IMR-90 (cell line): ENCODE data around the gene ATXN1. TPM values are rescaled to one million over a fixed set of nuclear protein-coding genes. Genes with fewer than 3 reads are reported as not detected.
"Not testable (repeated sequence)": the region's sequence is repeated elsewhere in the genome, so short reads cannot be mapped to it uniquely, and the experiment has no call there.

Source experiments
- ATAC-seq: fragments of 200-7000 bp; cut with Tn5 transposase; 2 replicates; pipeline ENCODE4 v1.9.1; 2020; ENCODE audit warnings: low read depth, mild to moderate bottlenecking, moderate library complexity
- BruUV-seq: library from RNA; stranded (reverse); fragments of 400-500 nt; replicated peaks from 2 replicates; lab custom pipeline; 2021; lab: Mats Ljungman, UMichigan
- CTCF ChIA-PET: fragments of 300-600 bp; formaldehyde crosslinking; extraction: SDS; loops from one replicate; lab custom pipeline; 2021; ENCODE audit warnings: antibody characterized with exemption; lab: Yijun Ruan, JAX
- POLR2A ChIA-PET: fragments of 300-600 bp; sonication (Branson Sonifier 250); formaldehyde crosslinking; loops from one replicate; lab custom pipeline; 2022; ENCODE audit warnings: antibody characterized with exemption; ENCODE audit not compliant: unreplicated experiment; lab: Charles Lee
- DNase-seq: peaks from one replicate; pipeline ENCODE4 v3.0.0; 2013
- H2AFZ ChIP-seq: replicated peaks from 2 replicates; pipeline ENCODE3; 2013; ENCODE audit warnings: low read length, mild to moderate bottlenecking; ENCODE audit not compliant: poor library complexity
- H2AK5ac ChIP-seq: 2 replicates; pipeline ENCODE4 v1.6.1; 2013; ENCODE audit warnings: low read depth, low read length, inconsistent platforms
- H2AK9ac ChIP-seq: replicated peaks from 2 replicates; pipeline ENCODE3; 2013; ENCODE audit warnings: mild to moderate bottlenecking, low read depth, low read length, moderate library complexity; ENCODE audit not compliant: poor library complexity
- H2BK120ac ChIP-seq: 2 replicates; pipeline ENCODE4 v1.6.1; 2013; ENCODE audit warnings: low read depth, low read length, inconsistent platforms
- H2BK15ac ChIP-seq: 3 replicates; pipeline ENCODE4 v1.6.1; 2013; ENCODE audit warnings: low read depth, low read length, inconsistent platforms
- H2BK20ac ChIP-seq: 2 replicates; pipeline ENCODE4 v1.6.1; 2013; ENCODE audit warnings: low read depth, mild to moderate bottlenecking, inconsistent platforms, low read length, moderate library complexity
- H2BK5ac ChIP-seq: 2 replicates; pipeline ENCODE4 v1.6.1; 2013; ENCODE audit warnings: mild to moderate bottlenecking, low read depth, low read length, inconsistent platforms; ENCODE audit not compliant: poor library complexity, severe bottlenecking
- H3K14ac ChIP-seq: replicated peaks from 2 replicates; pipeline ENCODE4 v1.6.1; 2013; ENCODE audit warnings: low read depth, low read length, inconsistent platforms
- H3K18ac ChIP-seq: 2 replicates; pipeline ENCODE4 v1.6.1; 2013; ENCODE audit warnings: low read depth, low read length, control low read depth
- H3K23ac ChIP-seq: 2 replicates; pipeline ENCODE4 v1.6.1; 2013; ENCODE audit warnings: low read depth, low read length, inconsistent platforms
- H3K27ac ChIP-seq: 2 replicates; pipeline ENCODE4 v1.5.1; 2013; ENCODE audit warnings: mild to moderate bottlenecking, control low read depth, low read length; ENCODE audit not compliant: insufficient read depth
- H3K27me3 ChIP-seq: 2 replicates; pipeline ENCODE4 v1.6.1; 2013; ENCODE audit warnings: low read length; ENCODE audit not compliant: control insufficient read depth, insufficient read depth
- H3K36me3 ChIP-seq: 2 replicates; pipeline ENCODE4 v1.6.1; 2013; ENCODE audit warnings: low read length, mixed read lengths; ENCODE audit not compliant: control insufficient read depth, insufficient read depth
- H3K4ac ChIP-seq: 2 replicates; pipeline ENCODE4 v1.6.1; 2013; ENCODE audit warnings: low read depth, low read length, inconsistent platforms
- H3K4me1 ChIP-seq: 2 replicates; pipeline ENCODE4 v1.6.1; 2013; ENCODE audit warnings: low read length, mixed read lengths; ENCODE audit not compliant: control insufficient read depth, insufficient read depth
- H3K4me2 ChIP-seq: 2 replicates; pipeline ENCODE4 v1.6.1; 2013; ENCODE audit warnings: low read depth, mild to moderate bottlenecking, control low read depth, low read length, moderate library complexity
- H3K4me3 ChIP-seq: 2 replicates; pipeline ENCODE4 v1.5.1; 2013; ENCODE audit warnings: low read depth, mild to moderate bottlenecking, control low read depth, low read length, moderate library complexity; ENCODE audit not compliant: insufficient read depth
- H3K56ac ChIP-seq: 2 replicates; pipeline ENCODE4 v1.6.1; 2013; ENCODE audit warnings: low read length, inconsistent platforms; ENCODE audit not compliant: insufficient read depth; ENCODE audit errors: extremely low read depth
- H3K79me1 ChIP-seq, 2 experiments: 2 replicates each; pipeline ENCODE4 v1.6.1; 2013; ENCODE audit warnings: low read length in 2 of 2, inconsistent platforms in 1 of 2, low read depth in 1 of 2
- H3K9ac ChIP-seq: 2 replicates; pipeline ENCODE4 v1.6.1; 2013; ENCODE audit warnings: low read depth, low read length, control low read depth
- H3K9me1 ChIP-seq: 2 replicates; pipeline ENCODE4 v1.6.1; 2013; ENCODE audit warnings: low read length, inconsistent platforms; ENCODE audit not compliant: insufficient read depth
- H3K9me3 ChIP-seq: 2 replicates; pipeline ENCODE4 v1.6.1; 2013; ENCODE audit warnings: low read length; ENCODE audit not compliant: control insufficient read depth, insufficient read depth
- H4K20me1 ChIP-seq: 2 replicates; pipeline ENCODE4 v1.6.1; 2013; ENCODE audit warnings: low read length, inconsistent platforms; ENCODE audit not compliant: insufficient read depth
- H4K5ac ChIP-seq: 2 replicates; pipeline ENCODE4 v1.6.1; 2013; ENCODE audit warnings: mild to moderate bottlenecking, low read depth, low read length, control low read depth
- H4K8ac ChIP-seq, 2 experiments: 2 replicates each; pipeline ENCODE4 v1.6.1; 2013; ENCODE audit warnings: low read depth in 2 of 2, low read length in 2 of 2, control low read depth in 1 of 2, inconsistent platforms in 1 of 2
- H4K91ac ChIP-seq: 2 replicates; pipeline ENCODE4 v1.6.1; 2013; ENCODE audit warnings: low read depth, low read length, inconsistent platforms; ENCODE audit not compliant: insufficient read depth
- BHLHE40 ChIP-seq: fragments of 150-350 bp; IDR thresholded peaks from 2 replicates; pipeline ENCODE4 v1.6.1; 2016; ENCODE audit warnings: mild to moderate bottlenecking, low read depth, low read length
- CEBPB ChIP-seq: IDR thresholded peaks from 2 replicates; pipeline ENCODE4 v1.6.1; 2012; ENCODE audit warnings: low read depth, low read length, improper control_type of control experiment
- CTCF ChIP-seq: conservative IDR thresholded peaks from 2 replicates; pipeline ENCODE4 v1.5.1; 2012; ENCODE audit warnings: mild to moderate bottlenecking, low read depth, low read length, improper control_type of control experiment
- FOS ChIP-seq: fragments of 150-350 bp; IDR thresholded peaks from 2 replicates; pipeline ENCODE4 v1.6.1; 2016; ENCODE audit warnings: low read depth, low read length
- MXI1 ChIP-seq: IDR thresholded peaks from 2 replicates; pipeline ENCODE4 v1.6.1; 2012; ENCODE audit warnings: low read depth, mild to moderate bottlenecking, low read length, moderate library complexity, borderline replicate concordance
- RAD21 ChIP-seq: IDR thresholded peaks from 2 replicates; pipeline ENCODE4 v1.6.1; 2012; ENCODE audit warnings: low read length, improper control_type of control experiment
- WGBS, 2 experiments: methylation state at CpG; one replicate each; pipeline versions ENCODE4 v1.1.5 to v1.1.7; 2013; ENCODE audit warnings: missing lambda C conversion rate in 2 of 2; ENCODE audit not compliant: insufficient read length in 1 of 2; ENCODE audit errors: extremely low coverage in 2 of 2; 5-methylcytosine and 5-hydroxymethylcytosine counted together
- dilution Hi-C: fragments of 300-500 bp; cut with HindIII; formaldehyde crosslinking; loops from one replicate; pipeline ENCODE4 v1.14.3; 2018; ENCODE audit warnings: low sequenced_read_pairs; ENCODE audit not compliant: unreplicated experiment
- in situ Hi-C: fragments of 300-500 bp; cut with MboI; formaldehyde crosslinking; loops from 3 replicates; pipeline ENCODE4 v1.14.3; 2019; ENCODE audit warnings: low sequenced_read_pairs, inconsistent platforms, mixed read lengths
- intact Hi-C: fragments of 100-400 bp; cut with micrococcal nuclease; formaldehyde crosslinking; loops from 2 replicates; pipeline ENCODE4 v1.10.0; 2022
- polyA plus RNA-seq, 3 experiments: library from polyadenylated mRNA; depleted of rRNA; stranded (reverse); fragments of >200 nt; gene quantifications; 2 replicates each; pipeline ENCODE4 v1.2.3, GENCODE V29; 2012; ENCODE audit warnings: low replicate concordance in 1 of 3
- total RNA-seq: library from RNA; depleted of rRNA; stranded (reverse); fragments of >200 nt; gene quantifications from 2 replicates; pipeline ENCODE4 v1.2.3, GENCODE V29; 2012

ATXN1 gene
- total and polyA plus RNA-seq, 2 of the 4 experiments (the other 2 are of a cell fraction), result 7.3 to 11.1 TPM

GRCh38 chr6:16383607-16384206 lies 377.6 kb downstream of the ATXN1 start:
- no peak overlapping the region for H3K4me2 ChIP-seq
- H4K5ac ChIP-seq, result no peak overlapping the region
- no peak overlapping the region for H3K56ac ChIP-seq
- no peak overlapping the region for H2BK5ac ChIP-seq
- no peaks in the 10 kb centered on the region for H3K27me3 ChIP-seq
- no peak overlapping the region for H3K23ac ChIP-seq
- no peak overlapping the region for H3K9ac ChIP-seq
- in situ Hi-C loops (no loop called here), intact Hi-C loops (no loop called here), dilution Hi-C loops (no loop called here)
- no TSS peak for BruUV-seq
- H3K27ac ChIP-seq, result no peak overlapping the region
- H3K4ac ChIP-seq, result no peak overlapping the region
- H3K4me1 ChIP-seq, result peaks cover 4% of the 10 kb centered on the region
- no peaks in the 10 kb centered on the region; a peak in 1 of 4 replicates for H3K79me1 ChIP-seq
- H2AK5ac ChIP-seq, result no peak overlapping the region
- H3K9me3 ChIP-seq, result no peaks in the 10 kb centered on the region
- DNase-seq, result no peak
- H3K4me3 ChIP-seq, result no peak overlapping the region
- no peak for TF ChIP-seq FOS
- no peak for TF ChIP-seq RAD21
- no peak for TF ChIP-seq MXI1
- TF ChIP-seq BHLHE40, result no peak
- no peak for TF ChIP-seq CTCF
- TF ChIP-seq CEBPB, result peak; percentile 36; the same call in 1 of the 2 replicates
- no peaks in the 10 kb centered on the region for H3K9me1 ChIP-seq
- ATAC-seq, result no peak
- H4K91ac ChIP-seq, result no peak overlapping the region
- H2AFZ ChIP-seq, result no peak overlapping the region
- POLR2A ChIA-PET, result no interaction called here
- H2BK120ac ChIP-seq, result no peak overlapping the region
- H3K36me3 ChIP-seq, result no peaks in the 10 kb centered on the region; the same call in none of the 2 replicates
- 0 out of 2 replicates have a peak overlapping the region, but pooled peaks have one; percentile 13 for H3K14ac ChIP-seq
- H2BK15ac ChIP-seq, result no peak overlapping the region
- CTCF ChIA-PET, result no interaction called here
- H3K18ac ChIP-seq, result no peak overlapping the region
- no peak overlapping the region for H2BK20ac ChIP-seq
- 100% methylated on average over 1 of the region's 5 CpGs; no CpG with 5 or more reads in 1 of the 2 experiments for WGBS, 2 experiments
- no peak overlapping the region for H4K8ac ChIP-seq
- H4K20me1 ChIP-seq, result no peaks in the 10 kb centered on the region
- no peak overlapping the region for H2AK9ac ChIP-seq

- H3K27me3 ChIP-seq, CTCF ChIA-PET, intact Hi-C loops, dilution Hi-C loops, H3K9me1 ChIP-seq, H4K5ac ChIP-seq, H4K8ac ChIP-seq, H3K27ac ChIP-seq, H3K9ac ChIP-seq, H3K23ac ChIP-seq, H3K79me1 ChIP-seq, BruUV-seq, H3K56ac ChIP-seq, ATAC-seq, H2BK5ac ChIP-seq, H2AFZ ChIP-seq, H2BK120ac ChIP-seq, H4K20me1 ChIP-seq, H3K36me3 ChIP-seq, H2BK15ac ChIP-seq, in situ Hi-C loops, H3K4me3 ChIP-seq, H4K91ac ChIP-seq, POLR2A ChIA-PET, H3K9me3 ChIP-seq, H3K4ac ChIP-seq, H3K4me1 ChIP-seq, DNase-seq, H2AK5ac ChIP-seq, H3K4me2 ChIP-seq, H3K14ac ChIP-seq, H3K18ac ChIP-seq, H2AK9ac ChIP-seq, H2BK20ac ChIP-seq: not testable (repeated sequence)
- no CpG with 5 or more reads among the region's 3 CpGs for WGBS, 2 experiments
These were observed 379.3 kb downstream of the ATXN1 start for GRCh38 chr6:16381968-16382367.
